KMS-11 (cell line): Measurements from ENCODE around the gene ARL10.

Experiments used
- H2AFZ ChIP-seq: fragments of 200-600 bp; sonication (generic); 2 replicates; pipeline ENCODE4 v1.6.1; 2016; ENCODE audit warnings: antibody characterized with exemption, mixed run types, low read depth
- H3K27ac ChIP-seq: fragments of 200-600 bp; sonication (generic); 2 replicates; pipeline ENCODE4 v1.6.1; 2016; ENCODE audit warnings: mild to moderate bottlenecking, mixed run types
- H3K27me3 ChIP-seq: fragments of 200-600 bp; sonication (generic); 2 replicates; pipeline ENCODE4 v1.6.1; 2017; ENCODE audit warnings: mild to moderate bottlenecking, low read depth, mixed run types, moderate library complexity; ENCODE audit not compliant: insufficient read depth
- H3K36me3 ChIP-seq: fragments of 200-600 bp; sonication (generic); 2 replicates; pipeline ENCODE4 v1.6.1; 2017; ENCODE audit warnings: mild to moderate bottlenecking, mixed run types; ENCODE audit not compliant: insufficient read depth
- H3K4me1 ChIP-seq: fragments of 200-600 bp; sonication (generic); 2 replicates; pipeline ENCODE4 v1.6.1; 2016; ENCODE audit warnings: mild to moderate bottlenecking, low read depth, mixed run types; ENCODE audit not compliant: poor library complexity, severe bottlenecking
- H3K4me2 ChIP-seq: fragments of 200-600 bp; sonication (generic); 2 replicates; pipeline ENCODE4 v1.7.0; 2016; ENCODE audit warnings: mild to moderate bottlenecking, mixed run types
- H3K4me3 ChIP-seq: fragments of 200-600 bp; sonication (generic); IDR thresholded peaks from 2 replicates; pipeline ENCODE4 v1.6.1; 2017; ENCODE audit warnings: low read depth, low read length, mixed read lengths; ENCODE audit not compliant: insufficient read depth
- H3K79me2 ChIP-seq: fragments of 200-600 bp; sonication (generic); 2 replicates; pipeline ENCODE4 v1.6.1; 2016; ENCODE audit warnings: low read depth, mixed run types; ENCODE audit not compliant: insufficient read depth
- H3K9ac ChIP-seq: fragments of 200-600 bp; sonication (generic); 2 replicates; pipeline ENCODE4 v1.6.1; 2016; ENCODE audit warnings: mild to moderate bottlenecking, mixed run types
- H4K20me1 ChIP-seq: fragments of 200-600 bp; sonication (generic); 2 replicates; pipeline ENCODE4 v1.6.1; 2016; ENCODE audit warnings: mild to moderate bottlenecking, mixed run types; ENCODE audit not compliant: insufficient read depth
- TF ChIP-seq, protein P1 (sequence below): fragments of 200-600 bp; sonication (generic); conservative IDR thresholded peaks from 2 replicates; pipeline ENCODE4 v1.6.1; 2017; ENCODE audit warnings: low read depth, mild to moderate bottlenecking, antibody characterized with exemption, low read length, moderate library complexity, mixed read lengths

ARL10 gene

DNA sequence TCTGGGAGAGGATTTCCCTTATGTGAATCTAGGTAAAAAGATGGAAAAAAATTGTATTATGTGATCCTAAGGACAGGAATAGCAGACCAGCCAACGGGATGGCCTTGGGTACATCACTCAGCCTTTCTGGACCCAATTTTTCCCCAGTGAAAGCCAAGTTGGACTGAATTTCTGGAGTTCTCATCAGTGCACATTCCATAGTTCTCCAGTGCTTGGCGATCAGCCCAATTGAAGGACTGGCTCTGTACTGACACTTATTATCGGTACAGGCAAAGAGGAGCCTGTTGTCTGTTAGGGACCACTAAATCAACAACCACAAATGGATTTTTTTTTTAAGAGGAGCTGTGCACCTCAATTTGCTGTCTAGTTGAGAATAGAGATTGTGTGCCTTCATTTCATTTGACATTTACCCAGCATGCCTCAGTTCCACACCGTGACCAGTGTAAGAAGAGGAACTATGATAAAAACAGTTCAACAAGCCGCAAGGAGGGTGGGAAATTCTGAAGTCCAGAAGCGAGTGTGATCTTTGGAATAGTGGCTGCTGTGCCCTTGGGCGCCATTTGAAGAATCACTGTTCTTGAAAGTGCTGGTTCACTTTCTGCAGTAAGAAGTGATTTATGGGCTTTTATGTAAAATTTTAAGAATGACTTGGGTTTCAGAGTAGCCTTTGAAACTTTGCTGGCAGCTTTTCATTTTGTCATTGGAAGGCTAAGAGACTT lies 8.0 kb downstream of the ARL10 start:
- no peaks in the 10 kb centered on the region for H4K20me1 ChIP-seq
- TF ChIP-seq, protein P1, sequence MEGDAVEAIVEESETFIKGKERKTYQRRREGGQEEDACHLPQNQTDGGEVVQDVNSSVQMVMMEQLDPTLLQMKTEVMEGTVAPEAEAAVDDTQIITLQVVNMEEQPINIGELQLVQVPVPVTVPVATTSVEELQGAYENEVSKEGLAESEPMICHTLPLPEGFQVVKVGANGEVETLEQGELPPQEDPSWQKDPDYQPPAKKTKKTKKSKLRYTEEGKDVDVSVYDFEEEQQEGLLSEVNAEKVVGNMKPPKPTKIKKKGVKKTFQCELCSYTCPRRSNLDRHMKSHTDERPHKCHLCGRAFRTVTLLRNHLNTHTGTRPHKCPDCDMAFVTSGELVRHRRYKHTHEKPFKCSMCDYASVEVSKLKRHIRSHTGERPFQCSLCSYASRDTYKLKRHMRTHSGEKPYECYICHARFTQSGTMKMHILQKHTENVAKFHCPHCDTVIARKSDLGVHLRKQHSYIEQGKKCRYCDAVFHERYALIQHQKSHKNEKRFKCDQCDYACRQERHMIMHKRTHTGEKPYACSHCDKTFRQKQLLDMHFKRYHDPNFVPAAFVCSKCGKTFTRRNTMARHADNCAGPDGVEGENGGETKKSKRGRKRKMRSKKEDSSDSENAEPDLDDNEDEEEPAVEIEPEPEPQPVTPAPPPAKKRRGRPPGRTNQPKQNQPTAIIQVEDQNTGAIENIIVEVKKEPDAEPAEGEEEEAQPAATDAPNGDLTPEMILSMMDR = no peak
- H3K4me3 ChIP-seq = no peak overlapping the region
- no peak overlapping the region for H2AFZ ChIP-seq
- no peak overlapping the region for H3K4me2 ChIP-seq
- no peaks in the 10 kb centered on the region for H3K79me2 ChIP-seq
- no peaks in the 10 kb centered on the region for H3K4me1 ChIP-seq
- no peaks in the 10 kb centered on the region for H3K27me3 ChIP-seq
- no peaks in the 10 kb centered on the region for H3K36me3 ChIP-seq
- H3K27ac ChIP-seq = no peak overlapping the region
- H3K9ac ChIP-seq = no peak overlapping the region

DNA sequence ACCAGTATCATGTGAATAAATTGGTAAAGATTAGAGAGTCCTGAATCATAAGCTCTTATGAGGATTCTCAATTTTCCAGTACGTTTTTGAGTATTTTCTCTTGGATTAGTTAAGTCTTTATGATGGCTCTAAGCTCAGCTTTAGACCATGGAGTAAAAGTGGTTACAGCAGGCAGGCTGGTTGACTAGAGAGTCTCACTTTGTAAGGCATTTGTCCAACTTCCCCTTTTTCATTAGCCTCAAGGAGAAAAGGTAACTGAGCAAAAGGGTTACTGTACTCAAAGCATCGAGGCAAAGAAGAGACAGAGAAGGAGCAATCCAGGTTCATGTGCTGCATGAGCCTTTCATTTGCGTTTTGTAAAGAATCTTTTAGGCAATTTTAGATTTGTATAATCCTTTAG lies 14.6 kb downstream of the ARL10 start:
- TF ChIP-seq, protein P1 = no peak
- Histone ChIP-seq H2AFZ (no peak overlapping the region), H4K20me1 (no peaks in the 10 kb centered on the region), H3K4me1 (no peaks in the 10 kb centered on the region), H3K4me3 (no peak overlapping the region), H3K4me2 (no peak overlapping the region), H3K79me2 (no peaks in the 10 kb centered on the region), H3K36me3 (no peaks in the 10 kb centered on the region), H3K27me3 (no peaks in the 10 kb centered on the region), H3K9ac (no peak overlapping the region), H3K27ac (no peak overlapping the region)

DNA sequence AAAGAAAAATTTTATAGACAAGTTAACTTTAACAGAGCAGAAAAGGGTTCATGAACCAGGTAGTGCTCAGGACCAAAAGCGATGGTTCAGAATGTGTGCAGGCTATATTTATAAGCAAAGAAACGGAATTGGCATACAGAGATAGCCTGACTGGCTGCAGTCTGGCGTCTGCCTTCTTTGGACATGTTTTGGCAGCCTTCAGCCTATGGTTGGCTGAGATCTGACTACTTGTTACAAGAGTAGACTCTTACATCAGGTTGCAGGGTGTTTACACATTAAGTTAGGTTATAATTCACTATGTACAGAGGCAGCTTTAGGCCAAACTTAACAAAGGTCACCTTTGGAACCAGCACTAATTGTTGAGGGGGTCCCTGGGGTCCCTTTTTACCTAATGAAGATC lies 16.1 kb downstream of the ARL10 start:
- Histone ChIP-seq H3K27me3 (no peaks in the 10 kb centered on the region), H3K36me3 (0 out of 2 replicates have a peak, but pooled peaks cover 6% of the 10 kb centered on the region), H3K27ac (no peak overlapping the region), H3K4me2 (no peak overlapping the region), H3K4me1 (no peaks in the 10 kb centered on the region), H2AFZ (no peak overlapping the region), H3K79me2 (peaks cover 14% of the 10 kb centered on the region), H3K9ac (no peak overlapping the region), H3K4me3 (no peak overlapping the region), H4K20me1 (no peaks in the 10 kb centered on the region)
- TF ChIP-seq, protein P1 = no peak

DNA sequence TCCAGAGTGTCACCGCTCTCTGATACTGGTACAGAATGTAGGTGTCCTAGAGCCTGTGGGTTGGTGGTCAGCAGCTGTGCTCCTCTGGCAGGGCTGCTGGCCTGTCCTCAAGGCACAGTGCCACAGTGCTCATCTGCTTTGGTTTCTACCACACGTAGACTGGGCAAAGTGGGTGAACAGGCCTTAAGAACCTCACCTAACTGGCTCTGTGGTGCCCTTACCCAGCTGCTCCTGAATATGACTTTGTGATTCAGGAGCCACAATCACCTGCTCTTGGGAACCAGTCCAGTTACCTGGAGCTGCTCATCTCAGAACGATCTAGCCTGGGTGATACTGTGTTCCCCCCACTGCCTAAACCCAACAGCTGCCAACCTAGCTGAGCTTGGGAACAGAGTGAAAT lies 16.7 kb downstream of the ARL10 start:
- TF ChIP-seq, protein P1 = no peak
- Histone ChIP-seq H3K79me2 (peaks cover 20% of the 10 kb centered on the region), H3K4me1 (peaks cover 6% of the 10 kb centered on the region), H4K20me1 (no peaks in the 10 kb centered on the region), H3K27me3 (no peaks in the 10 kb centered on the region), H3K9ac (no peak overlapping the region), H3K36me3 (0 out of 2 replicates have a peak, but pooled peaks cover 8% of the 10 kb centered on the region), H2AFZ (no peak overlapping the region), H3K27ac (no peak overlapping the region), H3K4me2 (no peak overlapping the region), H3K4me3 (no peak overlapping the region)
